ENCODE data around the gene FOXR1.

Gene FOXR1

DNA sequence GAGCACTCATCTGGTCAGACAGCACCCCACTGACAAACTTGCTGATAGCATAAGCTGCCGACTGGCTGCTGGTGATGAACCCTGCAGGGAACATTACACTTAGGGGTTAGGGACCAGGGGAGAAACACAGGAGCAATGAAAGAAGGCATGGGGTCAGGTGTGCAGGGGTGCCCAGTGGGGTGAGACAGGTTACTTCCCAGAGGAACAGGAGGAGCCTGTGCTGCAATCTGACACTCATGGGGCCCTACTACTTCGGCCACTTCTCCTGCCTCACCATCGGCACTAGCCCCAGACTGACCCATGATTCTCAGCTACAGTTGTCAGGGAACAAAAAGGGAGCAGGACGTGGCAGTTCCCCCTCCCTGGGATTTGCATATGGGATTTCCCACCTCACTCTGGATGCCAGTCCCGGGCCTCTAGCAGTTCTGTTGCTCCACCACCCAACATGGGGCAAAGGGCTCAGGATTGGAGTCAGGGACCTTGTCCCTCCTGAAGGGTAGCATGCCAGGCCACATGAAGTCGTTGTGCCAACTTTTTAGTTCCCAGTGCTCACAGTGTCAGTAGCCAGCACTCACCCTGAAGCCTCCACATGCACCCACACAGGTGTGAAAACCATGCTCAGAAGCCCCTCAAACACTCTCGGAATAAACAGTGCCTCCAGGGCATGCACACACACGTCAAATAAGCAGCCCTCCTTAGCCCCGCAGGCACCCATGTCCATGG, 56.9 kb downstream of the FOXR1 start:
- no peak for FAIRE-seq

DNA sequence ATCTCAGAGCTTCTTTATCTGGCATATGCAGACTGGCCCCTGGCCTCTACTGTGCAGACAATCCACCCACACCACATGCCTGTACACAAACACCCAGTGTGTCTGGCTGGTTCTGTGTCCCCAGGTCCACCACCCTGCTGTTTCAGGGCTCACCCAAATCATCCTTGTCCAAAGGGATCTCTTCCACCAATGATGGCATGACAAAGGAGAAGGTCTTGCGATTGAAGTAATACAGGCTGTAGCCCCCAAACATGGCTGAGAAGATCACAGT, 57.4 kb downstream of the FOXR1 start:
- no peak for FAIRE-seq

DNA sequence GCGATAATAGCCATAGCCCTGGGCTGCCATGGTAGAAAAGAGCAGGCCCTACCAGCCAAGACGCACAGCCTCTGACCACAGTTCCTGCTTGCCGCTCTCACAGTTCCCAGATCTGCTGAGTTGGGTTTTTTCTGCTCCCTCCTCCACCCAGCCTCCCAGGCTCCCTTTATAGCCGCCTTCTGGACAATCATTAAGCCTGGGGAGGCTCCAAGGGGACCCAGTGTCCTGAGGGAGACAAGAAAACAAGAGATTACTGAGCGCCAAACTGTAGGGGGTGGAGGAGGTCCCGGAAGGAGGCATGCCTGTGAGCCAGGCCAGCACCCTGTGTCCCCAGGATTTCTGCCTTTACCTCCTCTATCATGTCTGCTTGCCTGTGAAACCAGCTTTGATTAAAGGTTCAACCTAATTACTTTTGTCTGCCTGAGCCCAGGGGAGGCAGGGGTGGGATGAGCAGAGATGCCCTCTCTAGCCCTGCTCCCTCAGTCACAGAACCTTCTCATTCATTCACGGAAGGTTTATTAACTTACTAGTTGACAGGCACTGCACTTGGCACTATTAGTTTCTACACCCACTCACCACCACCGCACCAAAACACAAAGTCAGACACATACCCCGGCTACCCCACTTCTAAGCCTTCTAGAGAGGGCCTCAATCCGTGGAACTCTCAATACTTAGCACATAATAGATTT, 57.9 kb downstream of the FOXR1 start:
- FAIRE-seq, result no peak

- no peak for FAIRE-seq
These were observed 58.4 kb downstream of the FOXR1 start for GRCh38 chr11:119030029-119030328.

DNA sequence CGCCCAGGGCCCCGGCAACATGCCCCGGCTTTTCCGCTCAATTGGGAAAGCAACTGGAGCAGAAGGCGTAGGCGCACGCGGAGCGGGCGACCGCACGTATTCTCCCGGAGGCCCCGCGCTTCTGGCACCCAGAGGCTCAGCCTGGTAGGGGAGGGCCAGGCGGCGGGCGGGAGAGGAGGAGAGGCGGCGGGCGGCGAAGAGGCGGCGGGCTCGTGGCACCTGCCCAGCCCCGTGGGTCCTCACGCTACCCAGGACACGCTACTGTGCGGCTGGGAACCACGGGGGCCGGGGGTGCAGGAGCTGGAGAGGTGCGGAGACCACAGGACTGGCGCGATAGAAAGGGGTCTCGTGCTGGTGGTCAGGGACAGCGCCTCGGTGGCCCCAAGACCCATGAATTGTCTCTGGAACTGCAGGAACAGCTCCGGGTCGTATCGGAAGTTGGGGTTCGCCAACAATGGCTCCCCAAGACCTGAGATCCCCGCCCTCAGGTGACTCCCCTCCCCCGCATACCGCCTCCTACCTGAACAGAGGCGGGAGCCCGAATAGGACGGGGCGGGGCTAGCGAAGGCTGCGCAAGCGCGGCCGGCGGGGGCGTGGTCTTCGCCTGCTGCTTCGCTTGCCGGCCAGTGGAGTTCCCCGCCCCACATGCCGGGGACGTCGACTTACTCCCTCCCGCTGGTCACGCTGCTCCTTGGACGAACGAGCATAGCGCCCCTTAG, 58.9 kb downstream of the FOXR1 start, which contains the start of gene SLC37A4:
SLC37A4 (minus strand) TSS at position 549 of the 719 bp plus-strand sequence.
- peak; percentile 89 for FAIRE-seq

Measured in A204.1 (cell line).